GM23338 (cell line): ENCODE measurements around the gene SMAD3. TPM values are rescaled to one million over a fixed set of nuclear protein-coding genes. Genes with fewer than 3 reads are reported as not detected.

ENCODE experiments used
- ATAC-seq: fragments of 200-7000 bp; cut with Tn5 transposase; 3 replicates; pipeline ENCODE4 v1.9.1; 2020
- DNase-seq: peaks from one replicate; pipeline ENCODE4 v3.0.0-alpha.2; 2015; ENCODE audit warnings: low spot score
- H2AFZ ChIP-seq: fragments of 200-600 bp; sonication (generic); 2 replicates; pipeline ENCODE4 v1.8.0; 2016; ENCODE audit warnings: antibody characterized with exemption, mild to moderate bottlenecking, moderate library complexity
- H3F3A ChIP-seq: fragments of 200-600 bp; sonication (generic); replicated peaks from 2 replicates; pipeline ENCODE4 v1.8.0; 2017; ENCODE audit warnings: antibody characterized with exemption, mixed run types, low read depth
- H3K27ac ChIP-seq: fragments of 200-600 bp; sonication (generic); 2 replicates; pipeline ENCODE4 v1.6.1; 2016; ENCODE audit warnings: low read depth
- H3K27me3 ChIP-seq: fragments of 200-600 bp; sonication (generic); 2 replicates; pipeline ENCODE4 v1.8.0; 2016; ENCODE audit warnings: mild to moderate bottlenecking, mixed run types, moderate library complexity; ENCODE audit not compliant: insufficient read depth
- H3K36me3 ChIP-seq: fragments of 200-600 bp; sonication (generic); 2 replicates; pipeline ENCODE4 v1.8.0; 2016; ENCODE audit warnings: mild to moderate bottlenecking; ENCODE audit not compliant: insufficient read depth
- H3K4me1 ChIP-seq: fragments of 200-600 bp; sonication (generic); 2 replicates; pipeline ENCODE4 v1.8.0; 2016; ENCODE audit warnings: mild to moderate bottlenecking, moderate library complexity; ENCODE audit not compliant: insufficient read depth
- H3K4me2 ChIP-seq: fragments of 200-600 bp; sonication (generic); 2 replicates; pipeline ENCODE4 v1.7.1; 2017; ENCODE audit warnings: mixed run types
- H3K4me3 ChIP-seq: fragments of 200-600 bp; sonication (generic); 2 replicates; pipeline ENCODE4 v1.6.1; 2016; ENCODE audit warnings: mixed run types
- H3K79me2 ChIP-seq: fragments of 200-600 bp; sonication (generic); replicated peaks from 2 replicates; pipeline ENCODE4 v1.8.0; 2017; ENCODE audit warnings: mild to moderate bottlenecking; ENCODE audit not compliant: insufficient read depth
- H3K9me2 ChIP-seq: fragments of 200-600 bp; sonication (generic); 2 replicates; pipeline ENCODE4 v1.8.0; 2017; ENCODE audit not compliant: insufficient read depth
- H4K20me1 ChIP-seq: fragments of 200-600 bp; sonication (generic); replicated peaks from 2 replicates; pipeline ENCODE4 v1.8.0; 2017; ENCODE audit warnings: mild to moderate bottlenecking; ENCODE audit not compliant: insufficient read depth
- H3K27ac Mint-ChIP-seq: 2 replicates; pipeline ENCODE4 v1.8.0; 2020; ENCODE audit warnings: inconsistent platforms, mild to moderate bottlenecking, moderate library complexity, mixed read lengths
- H3K27me3 Mint-ChIP-seq: 3 replicates; pipeline ENCODE4 v1.8.0; 2022; ENCODE audit warnings: low read depth, mild to moderate bottlenecking, moderate library complexity, mixed read lengths, inconsistent platforms; ENCODE audit not compliant: insufficient read depth, poor library complexity
- H3K36me3 Mint-ChIP-seq: 3 replicates; pipeline ENCODE4 v1.8.0; 2021; ENCODE audit warnings: low read depth, mild to moderate bottlenecking, inconsistent platforms, moderate library complexity, mixed read lengths
- H3K4me1 Mint-ChIP-seq: 3 replicates; pipeline ENCODE4 v1.8.0; 2020; ENCODE audit warnings: mild to moderate bottlenecking, inconsistent platforms, mixed read lengths
- H3K4me3 Mint-ChIP-seq: 3 replicates; pipeline ENCODE4 v1.8.0; 2021; ENCODE audit warnings: moderate library complexity, mild to moderate bottlenecking, inconsistent platforms, mixed read lengths
- H3K9me3 Mint-ChIP-seq: 3 replicates; pipeline ENCODE4 v1.8.0; 2020; ENCODE audit warnings: moderate library complexity, mild to moderate bottlenecking, inconsistent platforms, mixed read lengths
- CREB1 ChIP-seq: fragments of 250-450 bp; sonication (Bioruptor Pico); IDR thresholded peaks from 2 replicates; pipeline ENCODE4 v1.5.0; 2020; ENCODE audit warnings: low read depth, mild to moderate bottlenecking, moderate library complexity
- EZH2 ChIP-seq: fragments of 200-600 bp; sonication (generic); IDR thresholded peaks from one replicate; pipeline ENCODE4 v1.8.0; 2017; ENCODE audit warnings: antibody characterized with exemption, mild to moderate bottlenecking, low read depth; ENCODE audit not compliant: unreplicated experiment
- EZH2phosphoT487 ChIP-seq: fragments of 200-600 bp; sonication (generic); IDR thresholded peaks from one replicate; pipeline ENCODE4 v1.8.1; 2018; ENCODE audit warnings: antibody characterized with exemption; ENCODE audit not compliant: unreplicated experiment
- STAT1 ChIP-seq: IDR thresholded peaks from one replicate; pipeline ENCODE4 v1.6.1; 2016; ENCODE audit warnings: antibody characterized with exemption; ENCODE audit not compliant: unreplicated experiment
- ZNF114 ChIP-seq: fragments of 250-450 bp; sonication (Bioruptor Pico); IDR thresholded peaks from 2 replicates; pipeline ENCODE4 v1.5.0; 2020; ENCODE audit warnings: mild to moderate bottlenecking, moderate library complexity
- ZNF331 ChIP-seq: fragments of 250-450 bp; sonication (Bioruptor Pico); IDR thresholded peaks from 2 replicates; pipeline ENCODE4 v1.5.0; 2020; ENCODE audit warnings: low read depth, mild to moderate bottlenecking, moderate library complexity
- polyA plus RNA-seq: library from polyadenylated mRNA; unstranded; fragments of >200 nt; fragmentation: Nextera tagmentation; extraction: Ambion mirVana; gene quantifications from 2 replicates; pipeline ENCODE4 v1.2.1, GENCODE V29; 2016
- total RNA-seq: library from RNA; depleted of rRNA; stranded (reverse); fragments of >200 nt; shearing (Covaris generic); gene quantifications from 2 replicates; pipeline ENCODE4 v1.2.3, GENCODE V29; 2014
- TF ChIP-seq, protein P1 (sequence below): IDR thresholded peaks from one replicate; pipeline ENCODE4 v1.6.1; 2018; ENCODE audit warnings: antibody characterized with exemption; ENCODE audit not compliant: unreplicated experiment

Gene SMAD3
- total and polyA plus RNA-seq, 2 experiments from 2014 or later = 4.9 to 11.6 TPM

DNA sequence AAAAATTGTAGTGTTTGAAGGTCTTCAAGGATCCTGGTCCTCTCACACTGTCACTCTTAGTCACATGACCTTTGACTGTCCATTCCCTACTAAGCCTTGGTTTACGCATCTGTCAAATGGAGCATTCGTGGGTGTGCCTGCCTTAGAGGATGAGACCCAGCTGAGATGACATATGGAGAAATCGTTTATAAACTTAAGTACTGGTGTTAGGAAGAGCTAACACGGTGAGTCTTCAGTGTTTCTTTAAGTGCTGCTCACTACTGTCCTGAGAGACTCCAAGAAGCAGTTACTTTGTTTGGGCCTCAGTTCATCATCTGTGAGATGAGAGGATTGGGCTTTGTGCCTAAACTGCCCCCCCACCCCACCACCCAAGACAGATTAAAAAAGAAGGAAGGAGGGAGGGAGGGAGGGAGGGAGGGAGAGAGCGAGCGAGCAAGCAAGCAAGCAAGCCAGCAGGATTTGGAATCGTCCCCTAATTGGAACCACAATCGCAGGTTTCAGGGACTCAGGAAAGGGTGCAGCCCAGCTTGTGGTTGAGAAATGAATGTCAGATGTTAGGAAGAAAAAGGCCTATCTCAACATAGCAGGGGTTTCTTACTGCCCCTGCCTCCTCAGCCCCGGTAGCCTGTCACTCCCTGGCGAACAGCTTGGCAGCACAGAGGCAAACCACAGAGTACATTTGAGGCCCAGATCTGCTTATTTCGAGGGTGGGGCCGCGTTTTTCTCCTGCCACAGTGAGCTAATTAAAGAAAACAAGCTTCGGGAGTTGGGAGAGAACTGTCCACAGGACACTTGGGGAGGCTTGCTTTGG, 32.7 kb downstream of the SMAD3 start (continued):
- TF ChIP-seq, protein P1, sequence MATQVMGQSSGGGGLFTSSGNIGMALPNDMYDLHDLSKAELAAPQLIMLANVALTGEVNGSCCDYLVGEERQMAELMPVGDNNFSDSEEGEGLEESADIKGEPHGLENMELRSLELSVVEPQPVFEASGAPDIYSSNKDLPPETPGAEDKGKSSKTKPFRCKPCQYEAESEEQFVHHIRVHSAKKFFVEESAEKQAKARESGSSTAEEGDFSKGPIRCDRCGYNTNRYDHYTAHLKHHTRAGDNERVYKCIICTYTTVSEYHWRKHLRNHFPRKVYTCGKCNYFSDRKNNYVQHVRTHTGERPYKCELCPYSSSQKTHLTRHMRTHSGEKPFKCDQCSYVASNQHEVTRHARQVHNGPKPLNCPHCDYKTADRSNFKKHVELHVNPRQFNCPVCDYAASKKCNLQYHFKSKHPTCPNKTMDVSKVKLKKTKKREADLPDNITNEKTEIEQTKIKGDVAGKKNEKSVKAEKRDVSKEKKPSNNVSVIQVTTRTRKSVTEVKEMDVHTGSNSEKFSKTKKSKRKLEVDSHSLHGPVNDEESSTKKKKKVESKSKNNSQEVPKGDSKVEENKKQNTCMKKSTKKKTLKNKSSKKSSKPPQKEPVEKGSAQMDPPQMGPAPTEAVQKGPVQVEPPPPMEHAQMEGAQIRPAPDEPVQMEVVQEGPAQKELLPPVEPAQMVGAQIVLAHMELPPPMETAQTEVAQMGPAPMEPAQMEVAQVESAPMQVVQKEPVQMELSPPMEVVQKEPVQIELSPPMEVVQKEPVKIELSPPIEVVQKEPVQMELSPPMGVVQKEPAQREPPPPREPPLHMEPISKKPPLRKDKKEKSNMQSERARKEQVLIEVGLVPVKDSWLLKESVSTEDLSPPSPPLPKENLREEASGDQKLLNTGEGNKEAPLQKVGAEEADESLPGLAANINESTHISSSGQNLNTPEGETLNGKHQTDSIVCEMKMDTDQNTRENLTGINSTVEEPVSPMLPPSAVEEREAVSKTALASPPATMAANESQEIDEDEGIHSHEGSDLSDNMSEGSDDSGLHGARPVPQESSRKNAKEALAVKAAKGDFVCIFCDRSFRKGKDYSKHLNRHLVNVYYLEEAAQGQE = no peak
- TF ChIP-seq STAT1 (no peak), ZNF114 (CRISPR knock-in tag) (no peak), EZH2 (no peak), ZNF331 (CRISPR knock-in tag) (no peak), EZH2phosphoT487 (no peak)

DNA sequence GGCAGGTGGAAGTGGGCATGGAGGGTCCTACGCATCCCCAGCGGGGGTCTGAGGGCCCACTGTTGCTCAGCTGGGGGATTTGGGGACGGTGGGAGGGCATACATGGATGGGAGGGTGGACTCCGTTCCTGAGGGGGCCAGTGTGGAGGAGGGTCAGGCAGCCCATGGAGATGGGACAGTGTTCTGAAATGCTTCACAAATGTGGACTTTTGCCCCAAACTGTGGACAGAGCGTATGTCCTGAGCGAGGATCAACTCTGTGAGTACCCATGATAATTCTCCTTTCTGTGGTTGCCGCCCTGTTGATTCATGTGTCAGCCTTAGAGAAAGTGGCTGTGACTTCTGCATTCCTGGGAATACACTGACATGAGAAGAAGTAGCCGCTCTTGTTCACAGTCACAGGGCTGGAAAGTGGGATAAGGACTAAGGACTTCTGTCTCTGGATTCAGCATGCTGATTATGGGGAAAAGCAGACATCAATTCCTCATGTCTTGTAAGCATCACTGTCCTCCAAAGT, 33.4 kb downstream of the SMAD3 start:
- 0 out of 2 replicates have a peak overlapping the region, but pooled peaks have one; percentile 55 for H3K27ac ChIP-seq

DNA sequence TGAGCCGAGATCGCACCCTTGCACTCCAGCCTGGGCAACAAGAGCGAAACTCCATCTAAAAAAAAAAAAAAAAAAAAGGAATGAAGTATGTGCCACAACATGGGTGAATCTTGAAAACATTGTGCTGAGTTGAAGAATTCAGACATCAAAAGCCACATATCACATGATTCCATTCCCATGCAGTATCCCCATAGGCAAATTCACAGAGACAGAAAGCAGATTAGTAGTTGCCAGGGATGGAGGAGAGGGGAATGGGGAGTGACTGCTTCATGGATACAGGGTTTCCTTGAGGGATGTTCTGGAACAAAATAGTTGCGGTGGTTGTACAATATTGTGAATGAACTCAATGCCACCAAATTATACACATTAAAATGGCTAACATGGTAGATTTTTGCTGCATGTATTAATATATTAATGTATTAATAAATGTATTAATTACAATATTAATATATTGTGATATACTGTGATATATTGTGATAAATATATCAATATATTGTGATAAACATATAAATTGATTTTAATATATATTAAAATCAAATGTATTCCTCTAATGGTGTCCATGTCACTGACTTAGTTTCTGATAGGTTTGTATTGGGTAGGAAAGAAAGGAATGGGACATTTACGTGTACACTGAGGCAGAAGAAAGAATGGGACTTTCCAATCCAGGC, 34.9 kb downstream of the SMAD3 start:
- Histone ChIP-seq H3K9me2 (no peaks in the 10 kb centered on the region), H3K27ac (no peak overlapping the region), H3K79me2 (peaks cover 25% of the 10 kb centered on the region), H3K36me3 (no peaks in the 10 kb centered on the region), H4K20me1 (no peaks in the 10 kb centered on the region), H2AFZ (no peak overlapping the region), H3K27me3 (no peaks in the 10 kb centered on the region), H3K4me2 (no peak overlapping the region), H3K4me3 (no peak overlapping the region), H3F3A (no peaks in the 10 kb centered on the region), H3K4me1 (peaks cover 3% of the 10 kb centered on the region; the same call in 1 of the 2 replicates)
- Mint-ChIP-seq H3K4me3 (no peak overlapping the region), H3K9me3 (no peaks in the 10 kb centered on the region), H3K36me3 (no peaks in the 10 kb centered on the region), H3K4me1 (peaks cover 18% of the 10 kb centered on the region), H3K27me3 (peaks cover 4% of the 10 kb centered on the region), H3K27ac (no peak overlapping the region)
- no peak for DNase-seq
- no peak for ATAC-seq
- TF ChIP-seq ZNF331 (CRISPR knock-in tag) = no peak
- no peak for TF ChIP-seq CREB1 (CRISPR knock-in tag)
- TF ChIP-seq EZH2 = no peak

More for the DNA sequence above, 33.4 kb downstream of the SMAD3 start:
- no peak for TF ChIP-seq STAT1
- Histone ChIP-seq H2AFZ (no peak overlapping the region), H3K4me1 (peaks cover 3% of the 10 kb centered on the region; the same call in 1 of the 2 replicates), H3K36me3 (no peaks in the 10 kb centered on the region), H3K4me3 (no peak overlapping the region), H3K9me2 (no peaks in the 10 kb centered on the region), H3K79me2 (peaks cover 29% of the 10 kb centered on the region), H3F3A (no peaks in the 10 kb centered on the region), H4K20me1 (no peaks in the 10 kb centered on the region), H3K27me3 (no peaks in the 10 kb centered on the region), H3K4me2 (no peak overlapping the region)
- no peak overlapping the region for H3K27ac Mint-ChIP-seq
- H3K36me3 Mint-ChIP-seq = no peaks in the 10 kb centered on the region
- peaks cover 20% of the 10 kb centered on the region for H3K4me1 Mint-ChIP-seq
- no peak overlapping the region for H3K4me3 Mint-ChIP-seq
- peaks cover 4% of the 10 kb centered on the region for H3K27me3 Mint-ChIP-seq
- H3K9me3 Mint-ChIP-seq = no peaks in the 10 kb centered on the region
- ATAC-seq (no peak), DNase-seq (no peak)
